Panc1 (cell line): ENCODE measurements around the gene ARRDC2. TPM values are rescaled to one million over a fixed set of nuclear protein-coding genes. Genes with fewer than 3 reads are reported as not detected.

Experiments
- ATAC-seq: fragments of 200-7000 bp; cut with Tn5 transposase; 2 replicates; pipeline ENCODE4 v1.9.1; 2020; ENCODE audit warnings: mild to moderate bottlenecking, moderate library complexity
- BruUV-seq: library from RNA; stranded (reverse); fragments of 400-500 nt; replicated peaks from 2 replicates; lab custom pipeline; 2021; lab: Mats Ljungman, UMichigan
- CTCF ChIA-PET: fragments of 300-600 bp; sonication (Branson Sonifier 250); formaldehyde crosslinking; loops from one replicate; lab custom pipeline; 2022; ENCODE audit warnings: antibody characterized with exemption; lab: Charles Lee
- POLR2A ChIA-PET: fragments of 300-600 bp; sonication (Branson Sonifier 250); formaldehyde crosslinking; loops from one replicate; lab custom pipeline; 2022; ENCODE audit warnings: antibody characterized with exemption; lab: Charles Lee
- DNase-seq: peaks from one replicate; pipeline ENCODE4 v3.0.0-alpha.2; 2010; ENCODE audit warnings: low read depth, low spot score
- H3K27ac ChIP-seq: 2 replicates; pipeline ENCODE4 v1.5.1; 2011; ENCODE audit warnings: mild to moderate bottlenecking, low read length, inconsistent platforms
- H3K27me3 ChIP-seq: fragments of 200-500 bp; sonication (Bioruptor generic); 2 replicates; pipeline ENCODE4 v1.6.0; 2014; ENCODE audit warnings: low read length, inconsistent platforms; ENCODE audit not compliant: control insufficient read depth, insufficient read depth
- H3K36me3 ChIP-seq: fragments of 200-500 bp; sonication (Bioruptor generic); 2 replicates; pipeline ENCODE4 v1.5.1; 2014; ENCODE audit warnings: inconsistent platforms, mild to moderate bottlenecking, low read length, moderate library complexity; ENCODE audit not compliant: control insufficient read depth, insufficient read depth
- H3K4me1 ChIP-seq: 2 replicates; pipeline ENCODE4 v1.5.1; 2011; ENCODE audit warnings: inconsistent platforms, mild to moderate bottlenecking, low read length, moderate library complexity; ENCODE audit not compliant: control insufficient read depth, insufficient read depth
- H3K4me3 ChIP-seq, 2 experiments: 2 replicates each; pipeline ENCODE4 v1.5.1; 2011 to 2012; ENCODE audit warnings: low read depth in 2 of 2, low read length in 2 of 2, mild to moderate bottlenecking in 2 of 2, inconsistent platforms in 1 of 2, moderate library complexity in 1 of 2
- H3K9me3 ChIP-seq: fragments of 200-500 bp; sonication (Bioruptor generic); 2 replicates; pipeline ENCODE4 v1.5.1; 2014; ENCODE audit warnings: low read depth, mild to moderate bottlenecking, inconsistent platforms, low read length, moderate library complexity; ENCODE audit not compliant: control insufficient read depth, insufficient read depth
- CTCF ChIP-seq: fragments of 450-650 bp; IDR thresholded peaks from 2 replicates; pipeline ENCODE4 v1.5.1; 2017; ENCODE audit warnings: mild to moderate bottlenecking
- POLR2AphosphoS5 ChIP-seq: IDR thresholded peaks from 2 replicates; pipeline ENCODE4 v1.6.1; 2012; ENCODE audit warnings: mild to moderate bottlenecking, low read depth, low read length, moderate library complexity
- REST ChIP-seq, 2 experiments: IDR thresholded peaks; 2 replicates each; pipeline ENCODE4 v1.6.1; 2011 to 2012; ENCODE audit warnings: low read depth in 2 of 2, control low read depth in 1 of 2, low read length in 1 of 2, mild to moderate bottlenecking in 1 of 2, moderate library complexity in 1 of 2; ENCODE audit not compliant: insufficient read depth in 1 of 2
- SIN3A ChIP-seq: IDR thresholded peaks from 2 replicates; pipeline ENCODE4 v1.6.1; 2012; ENCODE audit warnings: low read depth, mild to moderate bottlenecking, low read length, moderate library complexity, borderline replicate concordance; ENCODE audit not compliant: insufficient read depth
- TCF7L2 ChIP-seq: IDR thresholded peaks from 2 replicates; pipeline ENCODE4 v1.6.1; 2011; ENCODE audit warnings: mild to moderate bottlenecking, low read depth, low read length, inconsistent platforms
- in situ Hi-C: cut with HindIII; loops from 2 replicates; pipeline ENCODE4 v1.10.0; 2016; ENCODE audit warnings: low sequenced_read_pairs, low pct_unique_long_range_greater_than_20kb
- intact Hi-C: fragments of 100-400 bp; cut with micrococcal nuclease; formaldehyde crosslinking; loops from one replicate; pipeline ENCODE4 v1.10.0; 2022; ENCODE audit not compliant: unreplicated experiment
- total RNA-seq: library from RNA; stranded (reverse); gene quantifications from one replicate; pipeline ENCODE4 v1.2.1, GENCODE V29; 2021; ENCODE audit not compliant: unreplicated experiment

The ARRDC2 gene
- total RNA-seq, 1 experiment from 2014 or later, result 21.4 TPM

- POLR2A ChIA-PET, result no interaction called here
- peaks cover 21% of the 10 kb centered on the region; the same call in 1 of the 2 replicates for H3K4me1 ChIP-seq
- BruUV-seq, result no TSS peak
- no peak for TF ChIP-seq REST (IDR thresholded peaks at IDR 0.05; ENCODE audit: insufficient read depth in 1 of 2, low read depth in 2 of 2, low read length in 1 of 2)
- TF ChIP-seq POLR2AphosphoS5, result no peak
- CTCF ChIA-PET, result no interaction called here
- in situ Hi-C loops (no loop called here), intact Hi-C loops (no loop called here)
- no peaks in the 10 kb centered on the region for H3K27me3 ChIP-seq
- no peaks in the 10 kb centered on the region for H3K36me3 ChIP-seq
- DNase-seq (no peak), ATAC-seq (no peak)
- no peaks in the 10 kb centered on the region for H3K9me3 ChIP-seq
- no peak overlapping the region for H3K4me3 ChIP-seq
- 0 out of 2 replicates have a peak overlapping the region, but pooled peaks have one; percentile 3 for H3K27ac ChIP-seq
These were observed 15.8 kb downstream of the ARRDC2 start for GRCh38 chr19:18023622-18024251.

DNA sequence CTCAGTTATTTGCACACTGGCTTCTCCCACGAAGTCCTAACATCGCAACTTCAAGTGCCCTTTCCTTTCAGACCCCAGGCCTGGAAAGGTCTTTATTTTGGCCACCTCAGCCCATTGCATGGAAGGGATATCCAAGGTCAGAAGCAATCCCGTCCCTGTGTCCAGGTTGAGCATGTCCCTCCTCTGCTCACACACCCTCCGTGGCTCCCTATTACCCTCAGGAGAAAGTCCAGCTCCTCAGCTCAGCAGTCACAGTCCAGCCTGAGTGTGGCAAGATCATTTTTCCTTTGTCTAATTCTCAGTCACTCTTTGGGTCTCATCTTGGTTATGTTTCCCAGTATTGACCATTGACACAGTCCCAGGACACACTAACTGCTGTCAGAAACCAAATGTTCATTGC is 19.2 kb downstream of the ARRDC2 start:
- DNase-seq (no peak), ATAC-seq (no peak)
- peaks cover 16% of the 10 kb centered on the region for H3K4me1 ChIP-seq
- no peak overlapping the region for H3K4me3 ChIP-seq
- H3K27ac ChIP-seq, result no peak overlapping the region; the same call in 1 of the 2 replicates
- H3K9me3 ChIP-seq, result no peaks in the 10 kb centered on the region
- no peaks in the 10 kb centered on the region for H3K36me3 ChIP-seq
- in situ Hi-C loops, result no loop called here
- BruUV-seq, result no TSS peak
- CTCF ChIA-PET, result no interaction called here
- POLR2A ChIA-PET, result no interaction called here
- no peaks in the 10 kb centered on the region for H3K27me3 ChIP-seq
- intact Hi-C loops, result no loop called here
- no peak for TF ChIP-seq TCF7L2
- no peak for TF ChIP-seq POLR2AphosphoS5
- TF ChIP-seq CTCF, result no peak
- no peak for TF ChIP-seq SIN3A
- no peak for TF ChIP-seq REST (IDR thresholded peaks at IDR 0.05; ENCODE audit: insufficient read depth in 1 of 2, low read depth in 2 of 2, low read length in 1 of 2)
